OCI-LY1 (cell line): ENCODE results near the gene ABCC3.

Source experiments
- H2AFZ ChIP-seq: fragments of 200-600 bp; sonication (generic), shearing (Covaris generic); 2 replicates; pipeline ENCODE4 v1.6.0; 2014; ENCODE audit warnings: antibody characterized with exemption, mild to moderate bottlenecking, low read length
- H3F3A ChIP-seq: fragments of 200-600 bp; sonication (generic), shearing (Covaris generic); 2 replicates; pipeline ENCODE4 v1.6.0; 2014; ENCODE audit warnings: mild to moderate bottlenecking, antibody characterized with exemption, low read length, moderate library complexity; ENCODE audit not compliant: insufficient read depth
- H3K27ac ChIP-seq: fragments of 200-600 bp; sonication (generic); 2 replicates; pipeline ENCODE4 v1.5.1; 2014; ENCODE audit warnings: low read length, mixed run types, mild to moderate bottlenecking, low read depth; ENCODE audit not compliant: poor library complexity, severe bottlenecking
- H3K27me3 ChIP-seq: fragments of 200-600 bp; sonication (generic); 2 replicates; pipeline ENCODE4 v1.6.0; 2014; ENCODE audit warnings: antibody characterized with exemption, mild to moderate bottlenecking, low read length, moderate library complexity; ENCODE audit not compliant: insufficient read depth
- H3K36me3 ChIP-seq: fragments of 200-600 bp; sonication (generic); 2 replicates; pipeline ENCODE4 v1.6.1; 2014; ENCODE audit warnings: mild to moderate bottlenecking, antibody characterized with exemption, low read length, moderate library complexity, mixed read lengths; ENCODE audit not compliant: insufficient read depth
- H3K4me1 ChIP-seq: fragments of 200-600 bp; sonication (generic); 2 replicates; pipeline ENCODE4 v1.5.1; 2014; ENCODE audit warnings: mild to moderate bottlenecking, low read length, moderate library complexity; ENCODE audit not compliant: insufficient read depth, severe bottlenecking
- H3K4me2 ChIP-seq: fragments of 200-600 bp; sonication (generic), shearing (Covaris generic); 2 replicates; pipeline ENCODE4 v1.6.1; 2014; ENCODE audit warnings: low read length
- H3K4me3 ChIP-seq: fragments of 200-600 bp; sonication (generic); 2 replicates; pipeline ENCODE4 v1.5.1; 2014; ENCODE audit warnings: low read length, low read depth, mild to moderate bottlenecking, mixed read lengths; ENCODE audit not compliant: poor library complexity, severe bottlenecking
- H3K79me2 ChIP-seq: fragments of 200-600 bp; shearing (Covaris generic); 2 replicates; pipeline ENCODE4 v1.6.1; 2016; ENCODE audit warnings: mixed run types, low read length, mixed read lengths; ENCODE audit not compliant: insufficient read depth
- H3K9ac ChIP-seq: fragments of 200-600 bp; sonication (generic), shearing (Covaris generic); 2 replicates; pipeline ENCODE4 v1.6.1; 2014; ENCODE audit warnings: mild to moderate bottlenecking, low read length, mixed read lengths
- H3K9me2 ChIP-seq: fragments of 200-600 bp; sonication (generic), shearing (Covaris generic); 2 replicates; pipeline ENCODE4 v1.6.1; 2014; ENCODE audit warnings: low read depth, mild to moderate bottlenecking, low read length, mixed read lengths
- H3K9me3 ChIP-seq: fragments of 200-600 bp; shearing (Covaris generic); 2 replicates; pipeline ENCODE4 v1.6.1; 2014; ENCODE audit warnings: low read length, mixed read lengths
- H4K20me1 ChIP-seq: fragments of 200-600 bp; sonication (generic), shearing (Covaris generic); 2 replicates; pipeline ENCODE4 v1.6.0; 2016; ENCODE audit warnings: mild to moderate bottlenecking, low read length; ENCODE audit not compliant: insufficient read depth
- EZH2 ChIP-seq: fragments of 200-600 bp; sonication (generic), shearing (Covaris generic); IDR thresholded peaks from 2 replicates; pipeline ENCODE4 v1.8.0; 2017; ENCODE audit warnings: borderline replicate concordance, mixed run types, mild to moderate bottlenecking, antibody characterized with exemption, low read length, moderate library complexity, mixed read lengths
- TF ChIP-seq, protein P1 (sequence below): fragments of 200-600 bp; sonication (generic), shearing (Covaris generic); IDR thresholded peaks from 2 replicates; pipeline ENCODE4 v1.5.1; 2017; ENCODE audit warnings: mild to moderate bottlenecking, antibody characterized with exemption, low read length, moderate library complexity, mixed read lengths

Gene ABCC3

DNA sequence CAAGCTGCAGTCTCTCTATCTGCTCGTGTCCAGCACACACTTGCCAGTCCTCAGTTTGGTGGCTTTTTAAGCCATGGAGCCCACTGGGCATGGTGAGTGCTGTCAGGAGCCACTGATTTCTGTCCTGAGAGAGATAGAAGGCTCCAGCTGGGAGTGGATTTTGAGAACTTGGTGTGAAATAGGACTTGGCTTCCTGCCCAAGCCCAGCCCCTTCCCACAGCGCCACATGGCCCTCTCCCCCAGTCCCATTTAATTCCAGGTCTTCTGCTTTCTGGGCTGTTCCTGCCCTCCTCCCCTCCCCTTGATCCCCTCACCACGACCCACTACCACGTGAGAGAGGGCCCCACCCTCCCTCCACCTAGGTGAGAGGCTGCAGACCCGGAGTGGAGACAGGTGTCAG lies 14.4 kb upstream of the ABCC3 start:
- H3K79me2 ChIP-seq = no peaks in the 10 kb centered on the region
- no peaks in the 10 kb centered on the region for H3K9me3 ChIP-seq
- H3K9ac ChIP-seq = no peak overlapping the region
- TF ChIP-seq EZH2 = no peak
- TF ChIP-seq, protein P1, sequence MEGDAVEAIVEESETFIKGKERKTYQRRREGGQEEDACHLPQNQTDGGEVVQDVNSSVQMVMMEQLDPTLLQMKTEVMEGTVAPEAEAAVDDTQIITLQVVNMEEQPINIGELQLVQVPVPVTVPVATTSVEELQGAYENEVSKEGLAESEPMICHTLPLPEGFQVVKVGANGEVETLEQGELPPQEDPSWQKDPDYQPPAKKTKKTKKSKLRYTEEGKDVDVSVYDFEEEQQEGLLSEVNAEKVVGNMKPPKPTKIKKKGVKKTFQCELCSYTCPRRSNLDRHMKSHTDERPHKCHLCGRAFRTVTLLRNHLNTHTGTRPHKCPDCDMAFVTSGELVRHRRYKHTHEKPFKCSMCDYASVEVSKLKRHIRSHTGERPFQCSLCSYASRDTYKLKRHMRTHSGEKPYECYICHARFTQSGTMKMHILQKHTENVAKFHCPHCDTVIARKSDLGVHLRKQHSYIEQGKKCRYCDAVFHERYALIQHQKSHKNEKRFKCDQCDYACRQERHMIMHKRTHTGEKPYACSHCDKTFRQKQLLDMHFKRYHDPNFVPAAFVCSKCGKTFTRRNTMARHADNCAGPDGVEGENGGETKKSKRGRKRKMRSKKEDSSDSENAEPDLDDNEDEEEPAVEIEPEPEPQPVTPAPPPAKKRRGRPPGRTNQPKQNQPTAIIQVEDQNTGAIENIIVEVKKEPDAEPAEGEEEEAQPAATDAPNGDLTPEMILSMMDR = no peak
- H3K27me3 ChIP-seq = peaks cover 2% of the 10 kb centered on the region; the same call in 1 of the 2 replicates
- no peaks in the 10 kb centered on the region for H3F3A ChIP-seq
- H3K4me2 ChIP-seq = no peak overlapping the region
- no peaks in the 10 kb centered on the region for H3K4me1 ChIP-seq
- no peak overlapping the region for H3K27ac ChIP-seq
- H4K20me1 ChIP-seq = no peaks in the 10 kb centered on the region
- no peak overlapping the region for H2AFZ ChIP-seq
- no peak overlapping the region for H3K4me3 ChIP-seq
- no peaks in the 10 kb centered on the region for H3K36me3 ChIP-seq
- H3K9me2 ChIP-seq = no peaks in the 10 kb centered on the region

DNA sequence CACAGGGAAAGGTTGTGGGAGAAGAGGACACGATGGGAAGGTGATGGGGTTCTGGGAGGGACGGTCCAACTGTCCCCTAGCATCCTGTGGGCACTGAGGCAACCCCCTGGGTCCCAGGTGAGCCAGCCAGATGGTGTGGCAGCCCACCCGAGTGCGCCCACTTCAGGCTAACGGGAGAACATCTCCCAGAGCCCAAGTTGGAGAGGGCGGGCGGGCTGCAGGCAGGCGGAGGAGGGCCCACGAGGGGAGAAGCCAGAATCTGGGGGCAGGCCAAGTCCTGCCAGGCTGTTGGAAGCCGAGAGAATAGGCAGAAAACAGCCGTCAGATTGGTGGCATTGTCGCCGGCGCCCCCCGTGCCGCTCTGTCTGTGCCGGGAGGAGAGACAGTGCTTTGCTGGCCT lies 13.8 kb upstream of the ABCC3 start:
- Histone ChIP-seq H3K79me2 (no peaks in the 10 kb centered on the region), H3K27ac (no peak overlapping the region), H3K36me3 (no peaks in the 10 kb centered on the region), H3K4me3 (no peak overlapping the region), H3F3A (no peaks in the 10 kb centered on the region), H2AFZ (no peak overlapping the region), H4K20me1 (no peaks in the 10 kb centered on the region), H3K9me3 (no peaks in the 10 kb centered on the region), H3K4me2 (no peak overlapping the region), H3K9ac (no peak overlapping the region), H3K9me2 (no peaks in the 10 kb centered on the region), H3K27me3 (peaks cover 6% of the 10 kb centered on the region), H3K4me1 (no peaks in the 10 kb centered on the region)
- TF ChIP-seq, protein P1 = peak; percentile 45; the same call in 1 of the 2 replicates
- TF ChIP-seq EZH2 = no peak

DNA sequence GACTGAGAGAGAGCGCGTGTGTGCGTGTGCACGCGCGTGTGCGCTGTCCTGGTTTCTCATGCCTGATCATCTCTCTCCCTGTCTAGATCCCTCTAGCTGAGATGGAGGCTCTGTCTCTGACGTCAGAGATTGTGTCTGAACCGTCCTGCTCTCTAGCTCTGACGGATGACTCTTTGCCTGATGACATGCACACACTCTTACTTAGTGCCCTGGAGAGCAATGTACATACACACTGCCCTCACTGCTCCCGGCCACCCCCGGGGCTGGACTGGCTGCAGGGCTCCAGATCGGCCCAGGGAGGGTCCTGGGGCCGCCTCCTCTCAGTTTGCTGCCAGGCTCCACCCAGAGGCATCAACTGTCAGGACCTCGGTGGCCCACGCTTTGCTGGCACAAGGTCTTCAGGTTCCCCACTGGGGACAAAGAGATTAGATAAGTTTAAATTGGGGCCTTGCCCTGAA lies 13.1 kb upstream of the ABCC3 start:
- no peak for TF ChIP-seq EZH2
- Histone ChIP-seq H3K4me1 (no peaks in the 10 kb centered on the region), H3K9me3 (no peaks in the 10 kb centered on the region), H3K27ac (no peak overlapping the region), H3K36me3 (no peaks in the 10 kb centered on the region), H3K9me2 (no peaks in the 10 kb centered on the region), H4K20me1 (no peaks in the 10 kb centered on the region), H3K9ac (no peak overlapping the region), H3K4me3 (no peak overlapping the region), H3K27me3 (peaks cover 6% of the 10 kb centered on the region), H3K79me2 (no peaks in the 10 kb centered on the region), H2AFZ (no peak overlapping the region), H3K4me2 (no peak overlapping the region), H3F3A (no peaks in the 10 kb centered on the region)

DNA sequence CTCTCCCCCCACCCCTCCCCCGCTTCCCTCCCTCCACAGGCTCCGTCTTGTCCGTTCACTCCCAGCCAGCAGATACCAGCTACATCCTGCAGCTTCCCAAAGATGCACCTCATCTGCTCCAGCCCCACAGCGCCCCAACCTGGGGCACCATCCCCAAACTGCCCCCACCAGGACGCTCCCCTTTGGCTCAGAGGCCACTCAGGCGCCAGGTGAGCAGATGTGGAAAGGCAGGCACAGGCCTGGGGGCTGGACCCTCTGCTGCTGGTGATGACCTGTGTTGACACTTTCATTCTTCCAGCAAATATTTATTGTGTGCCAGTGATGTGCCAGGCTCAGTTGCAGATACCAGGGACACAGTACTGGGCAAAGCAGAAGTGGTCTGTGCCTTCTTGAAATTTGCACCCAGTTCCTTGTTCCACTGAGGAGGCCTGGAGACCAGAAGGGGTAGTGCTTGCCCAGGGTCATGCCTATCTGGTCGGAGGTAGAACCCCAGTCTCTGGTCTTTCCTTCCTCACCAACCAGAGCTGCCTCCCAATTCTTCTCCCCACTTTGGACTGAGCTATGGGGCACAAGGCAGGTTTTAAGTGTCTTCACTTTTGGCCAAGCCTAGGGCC lies 10.3 kb upstream of the ABCC3 start:
- H3F3A ChIP-seq = no peaks in the 10 kb centered on the region
- no peaks in the 10 kb centered on the region for H4K20me1 ChIP-seq
- no peak overlapping the region for H3K27ac ChIP-seq
- no peaks in the 10 kb centered on the region for H3K79me2 ChIP-seq
- no peak overlapping the region for H2AFZ ChIP-seq
- no peak overlapping the region for H3K4me3 ChIP-seq
- peaks cover 10% of the 10 kb centered on the region for H3K27me3 ChIP-seq
- no peak overlapping the region for H3K9ac ChIP-seq
- no peaks in the 10 kb centered on the region for H3K4me1 ChIP-seq
- no peak overlapping the region for H3K4me2 ChIP-seq
- TF ChIP-seq EZH2 = no peak
- TF ChIP-seq, protein P1 = no peak
- no peaks in the 10 kb centered on the region for H3K36me3 ChIP-seq
- no peaks in the 10 kb centered on the region for H3K9me2 ChIP-seq
- H3K9me3 ChIP-seq = no peaks in the 10 kb centered on the region
